HCT116 (cell line): ENCODE results near the gene SMARCD2.

ENCODE experiments used
- CTCF ChIP-seq, 3 experiments: fragments of 200-600 bp in 1 of 3; sonication (generic) in 1 of 3; IDR thresholded peaks in 2 of 3; conservative IDR thresholded peaks in 1 of 3; 2 replicates each; pipeline ENCODE4 v1.5.1; 2012 to 2017; ENCODE audit warnings: low read depth in 2 of 3, low read length in 2 of 3, antibody characterized with exemption in 1 of 3, borderline replicate concordance in 1 of 3, control low read depth in 1 of 3, mild to moderate bottlenecking in 1 of 3, mixed read lengths in 1 of 3, mixed run types in 1 of 3, moderate library complexity in 1 of 3; ENCODE audit not compliant: insufficient read depth in 1 of 3
- RAD21 ChIP-seq: IDR thresholded peaks from 2 replicates; pipeline ENCODE4 v1.6.1; 2012; ENCODE audit warnings: low read depth, mild to moderate bottlenecking
- REST ChIP-seq: IDR thresholded peaks from 2 replicates; pipeline ENCODE4 v1.6.1; 2012; ENCODE audit warnings: low read depth

GRCh38 chr17:63853260-63853659 is 10.8 kb upstream of the SMARCD2 start:
- no peak for TF ChIP-seq CTCF (IDR thresholded peaks at IDR 0.05 in 2 of 3, conservative IDR thresholded peaks at IDR 0.05 in 1 of 3; ENCODE audit: borderline replicate concordance in 1 of 3, insufficient read depth in 1 of 3, low read depth in 2 of 3, low read length in 2 of 3)
- TF ChIP-seq REST: no peak
- TF ChIP-seq RAD21: no peak
